GM18870 (cell line): ENCODE results near the gene ADGRB3.
"Not testable (repeated sequence)": the region's sequence is repeated elsewhere in the genome, so short reads cannot be mapped to it uniquely, and the experiment has no call there.

ENCODE experiments used
- ATAC-seq: cut with Tn5 transposase; IDR thresholded peaks from one replicate; pipeline ENCODE4 v1.9.1; 2021; ENCODE audit warnings: moderate library complexity; ENCODE audit not compliant: unreplicated experiment

Gene ADGRB3

GRCh38 chr6:68737061-68737460 lies 102.0 kb downstream of the ADGRB3 start:
- ATAC-seq: no peak

- no peak for ATAC-seq
These were observed 103.0 kb downstream of the ADGRB3 start for GRCh38 chr6:68738039-68738438.

GRCh38 chr6:68740828-68741500 lies 105.9 kb downstream of the ADGRB3 start:
- peak; percentile 61 for ATAC-seq

GRCh38 chr6:68741501-68742386 lies 106.7 kb downstream of the ADGRB3 start:
- no peak for ATAC-seq

GRCh38 chr6:68743099-68743498 lies 108.0 kb downstream of the ADGRB3 start:
- no peak for ATAC-seq

- not testable (repeated sequence) for ATAC-seq
These were observed 109.3 kb downstream of the ADGRB3 start for GRCh38 chr6:68744376-68744775.

- no peak for ATAC-seq
These were observed 111.3 kb downstream of the ADGRB3 start for GRCh38 chr6:68746376-68746775.

- ATAC-seq: no peak
These were observed 112.2 kb downstream of the ADGRB3 start for GRCh38 chr6:68747110-68747790.

- not testable (repeated sequence) for ATAC-seq
These were observed 112.8 kb downstream of the ADGRB3 start for GRCh38 chr6:68747832-68748231.

GRCh38 chr6:68754681-68755213 lies 119.7 kb downstream of the ADGRB3 start:
- ATAC-seq: no peak

- no peak for ATAC-seq
These were observed 121.6 kb downstream of the ADGRB3 start for GRCh38 chr6:68756454-68757375.

- no peak for ATAC-seq
These were observed 122.7 kb downstream of the ADGRB3 start for GRCh38 chr6:68757821-68758220.

GRCh38 chr6:68758559-68758958 lies 123.5 kb downstream of the ADGRB3 start:
- ATAC-seq: no peak

- ATAC-seq: no peak
These were observed 125.4 kb downstream of the ADGRB3 start for GRCh38 chr6:68760485-68760884.

GRCh38 chr6:68760941-68761676 lies 126.0 kb downstream of the ADGRB3 start:
- no peak for ATAC-seq

- ATAC-seq: no peak
These were observed 126.9 kb downstream of the ADGRB3 start for GRCh38 chr6:68761985-68762384.

GRCh38 chr6:68771426-68771825 lies 136.3 kb downstream of the ADGRB3 start:
- no peak for ATAC-seq

GRCh38 chr6:68774843-68775242 lies 139.8 kb downstream of the ADGRB3 start:
- ATAC-seq: no peak

GRCh38 chr6:68776354-68776753 lies 141.3 kb downstream of the ADGRB3 start:
- no peak for ATAC-seq

GRCh38 chr6:68777956-68778355 lies 142.9 kb downstream of the ADGRB3 start:
- ATAC-seq: no peak
